IMR-90 (cell line): Measurements from ENCODE around the gene RBMXL3. TPM values are rescaled to one million over a fixed set of nuclear protein-coding genes. Genes with fewer than 3 reads are reported as not detected.

Experiments
- ATAC-seq: fragments of 200-7000 bp; cut with Tn5 transposase; 2 replicates; pipeline ENCODE4 v1.9.1; 2020; ENCODE audit warnings: low read depth, mild to moderate bottlenecking, moderate library complexity
- BruUV-seq: library from RNA; stranded (reverse); fragments of 400-500 nt; replicated peaks from 2 replicates; lab custom pipeline; 2021; lab: Mats Ljungman, UMichigan
- CTCF ChIA-PET: fragments of 300-600 bp; formaldehyde crosslinking; extraction: SDS; loops from one replicate; lab custom pipeline; 2021; ENCODE audit warnings: antibody characterized with exemption; lab: Yijun Ruan, JAX
- POLR2A ChIA-PET: fragments of 300-600 bp; sonication (Branson Sonifier 250); formaldehyde crosslinking; loops from one replicate; lab custom pipeline; 2022; ENCODE audit warnings: antibody characterized with exemption; ENCODE audit not compliant: unreplicated experiment; lab: Charles Lee
- DNase-seq: peaks from one replicate; pipeline ENCODE4 v3.0.0; 2013
- H2AFZ ChIP-seq: replicated peaks from 2 replicates; pipeline ENCODE3; 2013; ENCODE audit warnings: low read length, mild to moderate bottlenecking; ENCODE audit not compliant: poor library complexity
- H2AK5ac ChIP-seq: 2 replicates; pipeline ENCODE4 v1.6.1; 2013; ENCODE audit warnings: low read depth, low read length, inconsistent platforms
- H2AK9ac ChIP-seq: replicated peaks from 2 replicates; pipeline ENCODE3; 2013; ENCODE audit warnings: mild to moderate bottlenecking, low read depth, low read length, moderate library complexity; ENCODE audit not compliant: poor library complexity
- H2BK120ac ChIP-seq: 2 replicates; pipeline ENCODE4 v1.6.1; 2013; ENCODE audit warnings: low read depth, low read length, inconsistent platforms
- H2BK15ac ChIP-seq: 3 replicates; pipeline ENCODE4 v1.6.1; 2013; ENCODE audit warnings: low read depth, low read length, inconsistent platforms
- H2BK20ac ChIP-seq: 2 replicates; pipeline ENCODE4 v1.6.1; 2013; ENCODE audit warnings: low read depth, mild to moderate bottlenecking, inconsistent platforms, low read length, moderate library complexity
- H2BK5ac ChIP-seq: 2 replicates; pipeline ENCODE4 v1.6.1; 2013; ENCODE audit warnings: mild to moderate bottlenecking, low read depth, low read length, inconsistent platforms; ENCODE audit not compliant: poor library complexity, severe bottlenecking
- H3K14ac ChIP-seq: replicated peaks from 2 replicates; pipeline ENCODE4 v1.6.1; 2013; ENCODE audit warnings: low read depth, low read length, inconsistent platforms
- H3K18ac ChIP-seq: 2 replicates; pipeline ENCODE4 v1.6.1; 2013; ENCODE audit warnings: low read depth, low read length, control low read depth
- H3K23ac ChIP-seq: 2 replicates; pipeline ENCODE4 v1.6.1; 2013; ENCODE audit warnings: low read depth, low read length, inconsistent platforms
- H3K27ac ChIP-seq: 2 replicates; pipeline ENCODE4 v1.5.1; 2013; ENCODE audit warnings: mild to moderate bottlenecking, control low read depth, low read length; ENCODE audit not compliant: insufficient read depth
- H3K27me3 ChIP-seq: 2 replicates; pipeline ENCODE4 v1.6.1; 2013; ENCODE audit warnings: low read length; ENCODE audit not compliant: control insufficient read depth, insufficient read depth
- H3K36me3 ChIP-seq: 2 replicates; pipeline ENCODE4 v1.6.1; 2013; ENCODE audit warnings: low read length, mixed read lengths; ENCODE audit not compliant: control insufficient read depth, insufficient read depth
- H3K4ac ChIP-seq: 2 replicates; pipeline ENCODE4 v1.6.1; 2013; ENCODE audit warnings: low read depth, low read length, inconsistent platforms
- H3K4me1 ChIP-seq: 2 replicates; pipeline ENCODE4 v1.6.1; 2013; ENCODE audit warnings: low read length, mixed read lengths; ENCODE audit not compliant: control insufficient read depth, insufficient read depth
- H3K4me2 ChIP-seq: 2 replicates; pipeline ENCODE4 v1.6.1; 2013; ENCODE audit warnings: low read depth, mild to moderate bottlenecking, control low read depth, low read length, moderate library complexity
- H3K4me3 ChIP-seq: 2 replicates; pipeline ENCODE4 v1.5.1; 2013; ENCODE audit warnings: low read depth, mild to moderate bottlenecking, control low read depth, low read length, moderate library complexity; ENCODE audit not compliant: insufficient read depth
- H3K56ac ChIP-seq: 2 replicates; pipeline ENCODE4 v1.6.1; 2013; ENCODE audit warnings: low read length, inconsistent platforms; ENCODE audit not compliant: insufficient read depth; ENCODE audit errors: extremely low read depth
- H3K79me1 ChIP-seq, 2 experiments: 2 replicates each; pipeline ENCODE4 v1.6.1; 2013; ENCODE audit warnings: low read length in 2 of 2, inconsistent platforms in 1 of 2, low read depth in 1 of 2
- H3K9ac ChIP-seq: 2 replicates; pipeline ENCODE4 v1.6.1; 2013; ENCODE audit warnings: low read depth, low read length, control low read depth
- H3K9me1 ChIP-seq: 2 replicates; pipeline ENCODE4 v1.6.1; 2013; ENCODE audit warnings: low read length, inconsistent platforms; ENCODE audit not compliant: insufficient read depth
- H3K9me3 ChIP-seq: 2 replicates; pipeline ENCODE4 v1.6.1; 2013; ENCODE audit warnings: low read length; ENCODE audit not compliant: control insufficient read depth, insufficient read depth
- H4K20me1 ChIP-seq: 2 replicates; pipeline ENCODE4 v1.6.1; 2013; ENCODE audit warnings: low read length, inconsistent platforms; ENCODE audit not compliant: insufficient read depth
- H4K5ac ChIP-seq: 2 replicates; pipeline ENCODE4 v1.6.1; 2013; ENCODE audit warnings: mild to moderate bottlenecking, low read depth, low read length, control low read depth
- H4K8ac ChIP-seq, 2 experiments: 2 replicates each; pipeline ENCODE4 v1.6.1; 2013; ENCODE audit warnings: low read depth in 2 of 2, low read length in 2 of 2, control low read depth in 1 of 2, inconsistent platforms in 1 of 2
- H4K91ac ChIP-seq: 2 replicates; pipeline ENCODE4 v1.6.1; 2013; ENCODE audit warnings: low read depth, low read length, inconsistent platforms; ENCODE audit not compliant: insufficient read depth
- CTCF ChIP-seq: conservative IDR thresholded peaks from 2 replicates; pipeline ENCODE4 v1.5.1; 2012; ENCODE audit warnings: mild to moderate bottlenecking, low read depth, low read length, improper control_type of control experiment
- RAD21 ChIP-seq: IDR thresholded peaks from 2 replicates; pipeline ENCODE4 v1.6.1; 2012; ENCODE audit warnings: low read length, improper control_type of control experiment
- RCOR1 ChIP-seq: IDR thresholded peaks from 2 replicates; pipeline ENCODE4 v1.6.1; 2012; ENCODE audit warnings: mild to moderate bottlenecking, low read length, improper control_type of control experiment; ENCODE audit not compliant: insufficient replicate concordance
- SMC3 ChIP-seq: fragments of 150-350 bp; IDR thresholded peaks from 2 replicates; pipeline ENCODE4 v1.6.1; 2016; ENCODE audit warnings: low read depth, mild to moderate bottlenecking, antibody characterized with exemption, low read length, moderate library complexity
- WGBS, 2 experiments: methylation state at CpG; one replicate each; pipeline versions ENCODE4 v1.1.5 to v1.1.7; 2013; ENCODE audit warnings: missing lambda C conversion rate in 2 of 2; ENCODE audit not compliant: insufficient read length in 1 of 2; ENCODE audit errors: extremely low coverage in 2 of 2; 5-methylcytosine and 5-hydroxymethylcytosine counted together
- dilution Hi-C: fragments of 300-500 bp; cut with HindIII; formaldehyde crosslinking; loops from one replicate; pipeline ENCODE4 v1.14.3; 2018; ENCODE audit warnings: low sequenced_read_pairs; ENCODE audit not compliant: unreplicated experiment
- in situ Hi-C: fragments of 300-500 bp; cut with MboI; formaldehyde crosslinking; loops from 3 replicates; pipeline ENCODE4 v1.14.3; 2019; ENCODE audit warnings: low sequenced_read_pairs, inconsistent platforms, mixed read lengths
- intact Hi-C: fragments of 100-400 bp; cut with micrococcal nuclease; formaldehyde crosslinking; loops from 2 replicates; pipeline ENCODE4 v1.10.0; 2022
- polyA plus RNA-seq, 3 experiments: library from polyadenylated mRNA; depleted of rRNA; stranded (reverse); fragments of >200 nt; gene quantifications; 2 replicates each; pipeline ENCODE4 v1.2.3, GENCODE V29; 2012; ENCODE audit warnings: low replicate concordance in 1 of 3
- total RNA-seq: library from RNA; depleted of rRNA; stranded (reverse); fragments of >200 nt; gene quantifications from 2 replicates; pipeline ENCODE4 v1.2.3, GENCODE V29; 2012

RBMXL3 gene
- total and polyA plus RNA-seq, 2 of the 4 experiments (the other 2 are of a cell fraction), result not detected

GRCh38 chrX:115147220-115147619 lies 42.0 kb upstream of the RBMXL3 start:
- intact Hi-C loops (loop anchor here (1.0 to 5.0 kb wide), 4 partner anchors 140 to 536 kb away; partner anchors contain the start of gene LUZP4), dilution Hi-C loops (no loop called here), in situ Hi-C loops (loop anchor here (25.0 kb wide), 1 partner anchor 535 kb away; no protein-coding TSS in a partner anchor)
- Histone ChIP-seq H2BK120ac (no peak overlapping the region), H3K56ac (no peak overlapping the region), H2BK5ac (no peak overlapping the region), H4K5ac (no peak overlapping the region), H3K27ac (no peak overlapping the region), H3K79me1 (no peaks in the 10 kb centered on the region), H3K9me1 (no peaks in the 10 kb centered on the region), H4K20me1 (no peaks in the 10 kb centered on the region), H2AK9ac (no peak overlapping the region), H3K4me1 (no peaks in the 10 kb centered on the region), H3K4ac (no peak overlapping the region), H3K23ac (no peak overlapping the region), H2BK15ac (no peak overlapping the region), H2AK5ac (no peak overlapping the region), H4K8ac (no peak overlapping the region), H3K27me3 (no peaks in the 10 kb centered on the region), H3K9ac (no peak overlapping the region), H2BK20ac (no peak overlapping the region), H3K4me3 (no peak overlapping the region), H3K18ac (no peak overlapping the region), H3K9me3 (no peaks in the 10 kb centered on the region), H2AFZ (no peak overlapping the region), H3K36me3 (peaks cover 3% of the 10 kb centered on the region; the same call in 1 of the 2 replicates), H3K14ac (no peak overlapping the region), H3K4me2 (no peak overlapping the region), H4K91ac (no peak overlapping the region)
- WGBS, 2 experiments, result no CpG with 5 or more reads among the region's 1 CpG
- ATAC-seq, result peak; percentile 44; the same call in 1 of the 2 replicates
- ChIA-PET POLR2A (no interaction called here), CTCF (interaction anchor here (1.0 kb wide), 1 partner anchor 536 kb away, joined by 4 read pairs; no protein-coding TSS in a partner anchor)
- peak; percentile 40 for DNase-seq
- BruUV-seq, result no TSS peak
- TF ChIP-seq RCOR1, result no peak
- TF ChIP-seq RAD21, result peak; percentile 60
- peak; percentile 41; the same call in 1 of the 2 replicates for TF ChIP-seq SMC3
- TF ChIP-seq CTCF, result peak; percentile 62
